Measurements from ENCODE around the gene MLX.
A peak's percentile ranks its signal among the peaks of the same experiment; 100 is the strongest.
"Not testable (repeated sequence)": the region's sequence is repeated elsewhere in the genome, so short reads cannot be mapped to it uniquely, and the experiment has no call there.

Gene MLX

DNA sequence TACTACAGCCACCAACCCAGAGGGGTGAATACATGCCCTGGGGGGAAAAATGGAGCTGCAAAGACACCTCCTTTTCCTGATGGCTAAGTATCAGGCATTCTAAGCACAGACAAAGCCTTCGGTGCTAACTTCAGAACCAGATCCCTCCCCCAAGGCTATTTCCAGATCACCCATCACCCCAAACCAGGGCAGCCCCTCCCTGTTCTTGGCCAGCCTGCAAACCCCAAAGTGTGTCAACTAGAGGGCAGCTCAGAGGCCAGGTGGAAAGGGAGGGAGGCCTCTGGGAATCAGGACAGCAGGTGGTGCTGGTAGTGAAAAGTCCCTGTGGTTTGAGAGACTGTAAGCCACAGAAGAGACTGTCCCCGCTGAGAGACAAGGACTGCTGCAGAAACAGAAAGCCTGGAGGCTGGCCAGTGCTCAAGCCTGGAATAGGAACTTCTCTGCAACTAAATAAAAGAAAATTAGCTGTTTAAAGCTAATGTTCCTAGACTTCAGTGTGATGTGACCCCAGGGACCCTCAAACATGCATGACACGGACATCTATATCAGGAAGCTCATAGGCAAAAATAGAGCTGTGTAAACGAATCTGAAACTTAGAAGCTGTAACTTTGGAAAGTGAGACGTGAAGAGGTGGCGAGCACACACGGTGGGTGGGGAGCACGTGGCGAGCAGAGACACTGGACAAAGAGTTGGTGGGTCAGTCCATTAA is 51.7 kb downstream of the MLX start:
- H3K4me3 ChIP-seq (ENCODE audit: low read length), result peak overlapping the region; percentile 43
- peak; percentile 97 for DNase-seq
- peak overlapping the region; percentile 93 for H3K4me2 ChIP-seq (ENCODE audit: low read depth, low read length)
- peaks cover 18% of the 10 kb centered on the region; the same call in 1 of the 2 replicates for H3K79me2 ChIP-seq (ENCODE audit: low read length)
- no peaks in the 10 kb centered on the region for H3K9me2 ChIP-seq (replicated peaks; ENCODE audit: insufficient read depth, low read length)
- peaks cover 27% of the 10 kb centered on the region for H3K4me1 ChIP-seq (ENCODE audit: low read length)
- peak overlapping the region; percentile 71 for H3K9ac ChIP-seq (ENCODE audit: low read length)
- H3F3A ChIP-seq (ENCODE audit: insufficient read depth, low read length), result peaks cover 32% of the 10 kb centered on the region
- H2AFZ ChIP-seq (ENCODE audit: low read length), result peak overlapping the region; percentile 5
- no peaks in the 10 kb centered on the region for H3K27me3 ChIP-seq (replicated peaks; ENCODE audit: insufficient read depth, low read length)
- no peaks in the 10 kb centered on the region for H4K20me1 ChIP-seq (ENCODE audit: insufficient read depth, low read length)
- no peaks in the 10 kb centered on the region for H3K9me3 ChIP-seq (replicated peaks; ENCODE audit: insufficient read depth, low read length)
- peaks cover 4% of the 10 kb centered on the region; the same call in 1 of the 2 replicates for H3K36me3 ChIP-seq (replicated peaks; ENCODE audit: insufficient read depth, low read length)
- H3K27ac ChIP-seq (ENCODE audit: low read length), result peak overlapping the region; percentile 97
- TF ChIP-seq EZH2 (optimal IDR thresholded peaks at IDR 0.05; ENCODE audit: low read depth, low read length), result no peak
- TF ChIP-seq, protein P1, sequence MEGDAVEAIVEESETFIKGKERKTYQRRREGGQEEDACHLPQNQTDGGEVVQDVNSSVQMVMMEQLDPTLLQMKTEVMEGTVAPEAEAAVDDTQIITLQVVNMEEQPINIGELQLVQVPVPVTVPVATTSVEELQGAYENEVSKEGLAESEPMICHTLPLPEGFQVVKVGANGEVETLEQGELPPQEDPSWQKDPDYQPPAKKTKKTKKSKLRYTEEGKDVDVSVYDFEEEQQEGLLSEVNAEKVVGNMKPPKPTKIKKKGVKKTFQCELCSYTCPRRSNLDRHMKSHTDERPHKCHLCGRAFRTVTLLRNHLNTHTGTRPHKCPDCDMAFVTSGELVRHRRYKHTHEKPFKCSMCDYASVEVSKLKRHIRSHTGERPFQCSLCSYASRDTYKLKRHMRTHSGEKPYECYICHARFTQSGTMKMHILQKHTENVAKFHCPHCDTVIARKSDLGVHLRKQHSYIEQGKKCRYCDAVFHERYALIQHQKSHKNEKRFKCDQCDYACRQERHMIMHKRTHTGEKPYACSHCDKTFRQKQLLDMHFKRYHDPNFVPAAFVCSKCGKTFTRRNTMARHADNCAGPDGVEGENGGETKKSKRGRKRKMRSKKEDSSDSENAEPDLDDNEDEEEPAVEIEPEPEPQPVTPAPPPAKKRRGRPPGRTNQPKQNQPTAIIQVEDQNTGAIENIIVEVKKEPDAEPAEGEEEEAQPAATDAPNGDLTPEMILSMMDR (IDR thresholded peaks at IDR 0.05; ENCODE audit: low read length), result peak; percentile 58

DNA sequence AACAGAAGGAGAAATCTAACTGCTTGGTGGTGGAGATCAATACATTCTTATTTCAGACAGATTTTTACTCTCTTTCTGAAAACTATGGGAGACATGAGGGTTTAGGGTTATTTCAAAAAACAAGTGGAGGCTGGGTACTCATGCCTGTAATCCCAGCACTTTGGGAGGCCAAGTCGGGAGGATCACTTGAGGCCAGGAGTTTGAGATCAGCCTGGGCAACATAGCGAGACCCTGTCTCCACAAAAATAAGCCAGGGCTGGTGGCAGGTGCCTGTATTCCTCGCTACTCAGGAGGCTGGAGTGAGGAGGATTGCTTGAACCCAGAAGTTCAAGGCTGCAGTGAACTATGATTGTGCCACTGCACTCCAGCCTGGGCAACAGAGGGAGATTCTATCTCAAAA is 55.1 kb downstream of the MLX start:
- H3K4me3 ChIP-seq (ENCODE audit: low read length); H3K27me3 ChIP-seq (replicated peaks; ENCODE audit: insufficient read depth, low read length); H3K4me2 ChIP-seq (ENCODE audit: low read depth, low read length): not testable (repeated sequence)

More for the DNA sequence above, 55.1 kb downstream of the MLX start:
- H3K9me2 ChIP-seq (replicated peaks; ENCODE audit: insufficient read depth, low read length); H3K9me3 ChIP-seq (replicated peaks; ENCODE audit: insufficient read depth, low read length); DNase-seq; H3K79me2 ChIP-seq (ENCODE audit: low read length); H4K20me1 ChIP-seq (ENCODE audit: insufficient read depth, low read length); H3K36me3 ChIP-seq (replicated peaks; ENCODE audit: insufficient read depth, low read length); H3K9ac ChIP-seq (ENCODE audit: low read length); H3K27ac ChIP-seq (ENCODE audit: low read length); H2AFZ ChIP-seq (ENCODE audit: low read length): not testable (repeated sequence)
- Histone ChIP-seq H3F3A (ENCODE audit: insufficient read depth, low read length) (peaks cover 23% of the 10 kb centered on the region), H3K4me1 (ENCODE audit: low read length) (peaks cover 26% of the 10 kb centered on the region)
